Skin of body (tissue), 2 donors: ENCODE measurements around the gene ZNF532. TPM values are rescaled to one million over a fixed set of nuclear protein-coding genes. Genes with fewer than 3 reads are reported as not detected.
"Not testable (repeated sequence)": the region's sequence is repeated elsewhere in the genome, so short reads cannot be mapped to it uniquely, and the experiment has no call there.

Experiments used
- DNase-seq: peaks from one replicate; lab custom pipeline; 2025; lab: John Stamatoyannopoulos, UW
- total RNA-seq: library from RNA; depleted of rRNA; stranded (reverse); fragments of >200 nt; gene quantifications from one replicate; pipeline ENCODE4 v1.2.3, GENCODE V29; 2014

ZNF532 gene
- total RNA-seq, 1 donor from 2014 or later: 82.8 TPM

DNA sequence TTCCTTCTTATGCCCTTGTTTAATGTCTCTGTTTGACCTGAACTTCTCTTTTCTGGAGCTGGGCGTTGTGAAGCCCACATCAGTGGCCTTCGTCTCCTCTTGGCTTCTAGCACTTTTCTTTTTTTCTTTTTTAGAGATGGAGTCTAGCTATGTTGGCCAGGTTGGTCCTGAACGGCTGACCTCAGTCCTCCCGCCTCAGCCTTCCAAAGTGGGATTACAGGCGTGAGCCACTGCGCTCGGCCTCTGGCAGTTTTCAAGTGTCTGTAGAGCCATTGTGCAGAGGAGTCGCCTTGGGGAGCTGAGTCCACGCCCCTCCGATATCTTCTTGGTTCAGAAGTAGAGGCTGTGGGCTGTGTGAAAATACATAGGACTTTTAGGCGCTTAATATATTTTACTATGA is 36.5 kb downstream of the ZNF532 start:
- no peak for DNase-seq

DNA sequence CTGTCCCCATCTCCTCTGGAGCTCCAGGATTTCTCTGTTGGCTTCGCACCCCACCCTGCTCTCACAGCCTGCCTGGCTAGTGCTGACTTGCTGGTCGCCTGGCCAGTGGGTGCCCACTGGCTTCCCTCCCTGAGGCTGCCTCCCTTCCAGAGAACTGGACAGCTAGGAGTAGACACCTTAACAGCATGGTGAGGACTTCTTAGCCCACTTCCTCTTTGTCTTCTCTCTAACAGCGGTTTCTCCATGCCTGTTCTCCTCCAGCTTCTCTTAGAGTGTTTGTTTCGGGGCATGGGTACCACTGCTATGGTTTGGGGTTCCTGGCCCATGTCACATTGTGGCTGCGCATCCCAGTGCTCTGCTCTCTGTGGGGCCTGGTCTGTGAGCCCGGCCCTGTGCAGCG is 37.1 kb downstream of the ZNF532 start:
- DNase-seq: no peak

DNA sequence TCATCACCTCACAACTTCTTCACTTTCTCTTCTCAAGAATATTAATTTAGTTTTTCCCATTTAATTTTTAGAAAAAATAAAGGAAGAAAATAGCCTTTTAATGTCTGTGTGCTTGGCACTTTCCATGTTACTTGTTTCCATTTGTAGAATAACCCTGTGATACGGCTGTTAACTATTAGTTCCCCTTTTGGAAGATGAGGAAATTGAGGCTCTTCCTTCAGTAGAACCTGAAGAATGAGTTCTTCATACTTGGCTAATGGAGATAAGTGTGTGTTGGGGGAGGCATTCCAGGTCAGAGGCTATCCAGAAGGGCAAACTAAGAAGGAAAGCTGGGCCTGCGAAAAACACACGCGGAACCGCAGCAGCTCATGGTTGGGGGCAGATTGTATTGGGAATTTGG is 38.3 kb downstream of the ZNF532 start:
- no peak for DNase-seq

DNA sequence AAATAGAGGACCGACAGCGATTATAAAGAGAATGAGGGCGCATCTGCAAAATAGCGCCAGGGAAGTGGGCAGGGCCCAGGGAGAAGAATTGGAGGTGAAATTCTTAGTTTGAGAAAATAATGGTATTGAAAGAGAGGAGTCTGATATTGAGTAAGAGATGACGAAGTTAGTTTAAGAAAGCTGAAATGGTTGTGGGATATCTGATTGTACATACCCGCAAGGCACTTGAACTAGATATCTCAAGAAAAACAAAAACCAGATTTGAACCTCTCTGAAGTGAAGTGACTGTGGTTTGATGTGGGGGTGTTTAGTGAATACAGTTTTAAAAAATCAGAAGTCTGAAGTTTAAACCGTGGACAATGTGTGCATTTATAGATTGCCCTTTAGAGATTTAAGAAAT is 38.9 kb downstream of the ZNF532 start:
- DNase-seq: no peak

DNA sequence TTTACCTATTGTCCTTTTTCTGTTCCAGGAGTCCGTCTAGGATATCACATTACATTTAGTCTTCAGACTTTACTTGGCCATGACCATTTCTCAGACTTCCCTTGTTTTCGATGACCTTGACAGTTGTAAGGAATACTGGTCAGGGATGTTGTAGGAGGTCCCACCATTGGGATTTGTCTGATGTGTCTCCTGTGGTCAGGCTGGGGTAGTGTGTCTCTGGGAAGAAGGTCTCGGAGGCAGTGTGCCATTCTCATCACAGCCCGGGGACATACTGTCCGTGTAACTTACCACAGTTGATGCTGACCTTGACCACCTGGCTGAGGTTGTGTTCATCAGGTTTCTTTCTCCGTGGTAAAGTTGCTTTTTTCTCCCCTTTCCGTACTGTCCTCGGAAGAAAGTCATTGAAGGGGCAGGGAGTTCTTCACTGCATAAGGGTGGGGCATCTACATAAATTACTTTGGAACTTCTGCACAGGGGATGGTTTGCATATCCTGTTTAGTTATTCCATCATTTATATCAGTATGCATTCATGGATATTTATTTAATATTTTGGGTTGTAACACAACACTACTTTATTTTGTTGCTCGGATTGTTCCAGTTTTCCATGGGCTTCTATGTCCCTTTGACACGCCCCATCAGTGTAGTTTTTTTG is 41.2 kb downstream of the ZNF532 start:
- DNase-seq: no peak

DNA sequence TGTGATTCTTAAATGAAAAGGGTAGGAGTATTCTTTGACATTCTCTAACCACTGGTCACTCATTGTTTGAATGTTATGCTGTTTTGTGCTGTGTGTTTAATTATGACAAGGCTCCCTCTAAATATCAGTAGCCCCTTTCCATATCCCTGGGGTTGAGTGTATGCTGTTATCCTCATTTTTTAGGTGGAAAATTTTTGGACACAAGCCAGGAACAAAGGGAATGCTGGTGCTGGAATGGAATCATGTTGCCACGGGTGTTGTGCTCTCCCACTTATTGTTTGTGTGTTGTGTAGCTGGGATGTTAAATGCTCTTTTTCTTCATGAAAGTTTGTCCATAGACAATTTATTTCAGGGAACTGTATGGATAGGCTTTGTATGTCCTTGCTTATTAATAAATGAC is 43.3 kb downstream of the ZNF532 start:
- no peak for DNase-seq

DNA sequence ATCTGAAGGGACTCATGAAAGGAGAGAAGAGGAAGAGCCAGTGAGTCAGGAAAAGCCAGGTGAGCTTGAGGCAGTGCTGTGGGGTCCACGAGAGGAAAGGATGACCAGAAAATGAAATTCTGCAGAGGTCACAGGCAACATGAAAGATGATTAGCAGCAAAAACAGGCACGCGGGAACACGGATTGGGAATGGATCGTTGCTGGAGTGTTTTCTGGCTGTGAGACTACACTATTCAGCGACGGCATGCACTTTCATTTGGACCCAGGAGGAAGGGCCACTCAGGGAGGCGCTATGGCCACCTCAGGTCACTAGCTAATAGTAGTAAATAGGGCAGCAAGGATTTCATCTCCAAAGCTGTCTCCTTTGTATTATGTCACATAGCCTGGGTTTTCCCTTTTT is 44.8 kb downstream of the ZNF532 start:
- no peak for DNase-seq

DNA sequence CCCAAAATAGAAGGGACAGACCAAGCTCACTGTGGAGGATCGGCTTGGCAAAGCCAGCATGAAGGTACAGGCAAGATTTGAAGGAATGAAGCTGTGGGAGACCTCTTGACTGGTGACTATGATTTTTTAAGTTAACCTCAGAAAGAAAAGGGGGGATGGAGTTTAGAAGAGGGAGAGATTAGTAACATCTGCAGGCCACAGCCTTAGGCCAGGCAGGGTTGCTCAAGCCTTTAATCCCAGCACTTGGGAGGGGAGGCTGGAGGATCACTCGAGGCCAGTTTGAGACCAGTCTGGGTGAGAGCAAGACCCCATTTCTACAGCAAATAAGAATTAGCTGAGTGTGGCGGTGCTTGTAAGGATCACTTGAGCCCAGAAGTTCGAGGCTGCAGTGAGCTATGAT is 46.6 kb downstream of the ZNF532 start:
- DNase-seq: no peak

DNA sequence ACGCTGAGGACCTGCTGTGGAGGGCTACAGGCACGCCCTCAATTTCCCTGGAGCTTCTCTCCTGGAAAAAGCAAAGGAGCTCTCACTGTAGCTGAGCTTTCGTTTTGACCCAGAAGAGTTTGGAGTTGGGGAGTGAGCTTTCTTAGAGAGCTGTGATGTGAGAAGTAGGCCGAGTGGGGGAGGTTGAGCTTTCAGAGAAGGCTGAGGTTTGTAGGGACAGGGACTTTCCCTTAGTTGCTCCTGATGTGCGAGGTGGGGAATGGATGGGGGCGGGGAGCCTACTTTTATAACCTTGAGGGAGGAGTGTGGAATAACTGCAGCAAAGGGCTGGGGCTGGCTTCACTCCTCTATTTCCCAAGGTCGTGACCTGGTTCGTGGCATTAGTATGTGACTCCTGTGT is 47.1 kb downstream of the ZNF532 start:
- no peak for DNase-seq

DNA sequence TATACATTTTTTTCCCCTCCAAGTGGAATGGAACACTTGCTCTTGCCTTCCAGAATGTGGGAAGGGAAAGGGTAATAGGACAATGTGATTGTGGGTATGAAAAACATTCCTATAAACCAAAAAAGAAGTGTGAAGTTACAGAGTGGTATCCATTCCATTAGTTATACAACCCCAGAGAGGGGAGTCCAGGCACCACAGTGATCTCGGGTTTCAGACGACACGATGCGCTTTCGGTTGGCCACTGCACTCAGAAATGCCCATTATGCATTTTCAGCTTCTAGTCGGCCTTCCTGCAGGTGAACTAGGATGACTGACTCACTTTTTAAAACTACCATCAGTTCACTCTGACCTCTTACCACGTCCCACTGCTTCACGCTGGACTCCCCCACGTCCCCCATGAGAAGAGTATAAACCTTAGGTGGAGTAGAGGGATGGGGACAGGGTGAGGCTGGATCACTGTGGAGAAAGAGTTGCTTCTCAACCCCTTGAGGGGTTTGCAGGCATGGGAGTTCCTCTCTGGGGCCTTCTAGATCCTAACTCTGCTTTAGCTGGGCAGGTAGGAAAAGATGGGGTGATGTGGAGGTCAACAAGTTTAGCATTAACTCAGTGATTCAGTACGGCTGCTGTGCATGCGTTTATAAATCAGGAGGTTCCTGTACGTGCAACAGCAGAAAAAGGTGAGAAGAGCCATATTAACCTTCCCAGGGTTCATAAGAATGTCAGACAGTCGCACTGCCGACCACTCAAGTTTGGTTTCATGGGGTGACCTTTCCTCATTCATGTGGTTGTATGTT is 50.5 kb downstream of the ZNF532 start:
- DNase-seq: no peak

DNA sequence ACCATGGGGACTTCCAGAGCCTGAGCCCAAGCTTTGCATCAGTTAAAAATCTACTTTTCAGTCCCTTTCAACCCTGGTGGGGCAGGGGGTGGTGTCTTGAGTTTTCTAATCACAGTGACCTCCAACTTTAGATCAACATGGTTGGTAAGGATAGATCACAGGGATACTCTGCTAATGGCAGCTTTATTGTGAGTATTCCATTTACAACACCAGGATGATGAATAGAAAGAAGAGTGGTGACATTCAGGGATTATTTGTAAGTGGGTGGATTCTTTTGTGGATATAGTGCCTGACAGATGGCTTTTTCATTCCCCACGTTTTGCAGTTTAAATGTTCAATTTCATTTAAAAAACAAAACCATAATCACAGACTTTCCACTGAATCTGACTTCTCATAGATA is 51.3 kb downstream of the ZNF532 start:
- DNase-seq: no peak

DNA sequence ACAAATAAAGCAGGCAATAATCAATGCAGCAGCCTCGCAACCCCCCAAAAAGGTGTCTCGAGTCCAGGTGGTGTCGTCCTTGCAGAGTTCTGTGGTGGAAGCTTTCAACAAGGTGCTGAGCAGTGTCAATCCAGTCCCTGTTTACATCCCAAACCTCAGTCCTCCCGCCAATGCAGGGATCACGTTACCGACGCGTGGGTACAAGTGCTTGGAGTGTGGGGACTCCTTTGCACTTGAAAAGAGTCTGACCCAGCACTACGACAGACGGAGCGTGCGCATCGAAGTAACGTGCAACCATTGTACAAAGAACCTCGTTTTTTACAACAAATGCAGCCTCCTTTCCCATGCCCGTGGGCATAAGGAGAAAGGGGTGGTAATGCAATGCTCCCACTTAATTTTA is 55.3 kb downstream of the ZNF532 start:
- not testable (repeated sequence) for DNase-seq

DNA sequence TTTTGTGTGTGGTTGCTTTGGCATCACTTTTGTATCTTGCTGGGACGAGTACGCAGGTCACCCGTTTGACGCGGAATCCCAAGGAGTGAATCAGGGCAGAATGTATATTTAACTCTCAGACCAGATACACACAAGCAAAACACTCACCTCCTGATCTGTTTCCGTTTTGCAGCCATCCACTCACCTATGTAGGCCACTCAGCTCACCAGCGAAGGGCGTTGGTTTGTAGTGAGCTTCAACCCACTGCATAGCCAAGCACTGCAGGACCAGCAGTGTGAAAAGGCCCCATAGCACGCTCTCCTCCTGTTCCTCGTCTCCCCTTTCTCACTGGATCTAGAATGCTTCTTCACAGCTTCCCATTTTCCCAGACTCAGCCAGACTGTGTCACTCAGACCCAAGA is 58.3 kb downstream of the ZNF532 start:
- DNase-seq: no peak

DNA sequence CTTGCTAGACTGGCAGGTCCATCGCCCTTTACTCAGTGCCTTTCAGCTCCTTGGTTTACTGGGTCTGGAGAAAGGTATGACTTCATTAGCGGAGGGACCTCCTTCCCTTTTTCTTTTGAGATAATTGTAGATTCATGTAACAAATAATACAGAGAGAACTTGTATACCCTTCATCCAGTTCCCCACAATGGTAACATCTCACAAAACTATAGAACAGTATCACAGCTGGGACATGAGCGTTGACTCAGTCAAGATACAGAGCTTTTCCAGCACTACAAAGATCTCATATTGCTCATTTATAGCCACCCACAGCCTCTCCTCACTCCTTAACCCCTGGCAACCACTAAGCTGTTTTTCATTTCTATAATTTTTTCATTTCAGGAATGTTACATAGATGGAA is 59.8 kb downstream of the ZNF532 start:
- no peak for DNase-seq

DNA sequence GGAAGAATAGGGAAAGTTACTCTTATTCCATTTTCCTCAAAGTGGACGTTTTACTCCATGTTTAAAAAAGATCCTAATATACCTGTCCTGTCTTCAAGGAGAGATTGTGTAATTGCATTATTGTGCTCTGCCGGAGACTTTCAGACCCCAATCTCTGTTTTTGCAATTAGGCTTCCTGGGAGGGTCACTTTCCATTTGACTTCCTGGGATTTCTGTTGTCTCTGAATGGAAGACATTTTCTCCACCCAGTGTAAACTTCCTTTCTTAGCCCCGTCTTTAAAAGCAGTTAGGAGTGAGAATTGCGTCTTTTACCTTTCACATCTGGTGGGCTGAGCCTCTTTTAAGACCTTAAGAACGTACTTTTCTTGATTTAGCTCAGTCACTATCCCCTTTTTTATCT is 63.0 kb downstream of the ZNF532 start:
- no peak for DNase-seq

DNA sequence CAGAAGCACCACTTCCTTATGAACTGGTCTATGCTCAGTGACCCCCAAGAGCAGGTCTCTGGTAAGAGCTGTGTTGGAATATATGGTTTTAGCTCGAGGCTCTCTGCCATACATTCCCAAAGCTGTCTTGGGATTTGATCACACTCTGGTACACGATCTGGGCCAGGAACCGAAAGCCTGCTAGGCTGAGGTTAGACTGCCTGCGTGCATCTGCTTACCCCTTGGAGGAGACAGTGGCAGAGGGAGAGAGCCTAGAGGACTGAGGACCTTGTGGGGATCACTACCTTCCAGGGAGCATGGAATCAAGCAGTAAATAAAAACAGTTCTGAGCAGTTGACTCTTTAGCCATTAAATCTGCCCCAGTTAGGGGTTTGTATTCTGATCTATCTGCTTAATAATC is 63.7 kb downstream of the ZNF532 start:
- no peak for DNase-seq

DNA sequence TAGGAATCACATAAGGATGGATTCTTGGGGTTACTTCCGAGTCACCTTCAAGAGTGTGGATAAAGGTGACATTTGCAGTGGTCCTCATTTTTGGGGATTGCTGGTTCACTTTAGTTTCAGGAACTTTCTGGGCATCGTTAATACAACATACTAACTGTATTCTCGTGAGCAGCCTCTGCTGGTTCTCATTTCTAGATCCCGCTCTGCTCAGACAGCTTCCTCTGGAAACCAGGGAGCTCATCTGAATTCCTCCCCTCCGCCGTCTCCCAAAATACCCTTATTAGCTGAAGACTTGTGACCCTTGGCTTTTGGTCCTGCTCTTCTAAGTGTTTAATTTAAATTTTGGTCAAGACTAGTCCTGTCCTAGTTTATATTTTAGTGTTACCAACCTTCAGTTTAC is 64.5 kb downstream of the ZNF532 start:
- DNase-seq: no peak

DNA sequence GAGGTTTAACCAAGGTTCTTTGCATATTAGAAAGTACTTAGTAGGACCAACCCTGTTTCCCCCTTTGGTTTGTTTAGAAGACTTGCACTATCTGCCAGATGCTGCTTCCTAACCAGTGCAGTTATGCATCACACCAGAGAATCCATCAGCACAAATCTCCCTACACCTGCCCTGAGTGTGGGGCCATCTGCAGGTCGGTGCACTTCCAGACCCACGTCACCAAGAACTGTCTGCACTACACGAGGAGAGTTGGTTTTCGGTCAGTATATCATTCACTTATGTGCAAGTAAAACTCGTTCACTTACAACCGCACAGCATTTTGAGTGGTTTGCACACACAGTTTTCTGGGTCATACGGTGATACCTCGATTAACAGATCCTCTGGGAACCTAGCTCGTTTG is 69.7 kb downstream of the ZNF532 start:
- DNase-seq: no peak

DNA sequence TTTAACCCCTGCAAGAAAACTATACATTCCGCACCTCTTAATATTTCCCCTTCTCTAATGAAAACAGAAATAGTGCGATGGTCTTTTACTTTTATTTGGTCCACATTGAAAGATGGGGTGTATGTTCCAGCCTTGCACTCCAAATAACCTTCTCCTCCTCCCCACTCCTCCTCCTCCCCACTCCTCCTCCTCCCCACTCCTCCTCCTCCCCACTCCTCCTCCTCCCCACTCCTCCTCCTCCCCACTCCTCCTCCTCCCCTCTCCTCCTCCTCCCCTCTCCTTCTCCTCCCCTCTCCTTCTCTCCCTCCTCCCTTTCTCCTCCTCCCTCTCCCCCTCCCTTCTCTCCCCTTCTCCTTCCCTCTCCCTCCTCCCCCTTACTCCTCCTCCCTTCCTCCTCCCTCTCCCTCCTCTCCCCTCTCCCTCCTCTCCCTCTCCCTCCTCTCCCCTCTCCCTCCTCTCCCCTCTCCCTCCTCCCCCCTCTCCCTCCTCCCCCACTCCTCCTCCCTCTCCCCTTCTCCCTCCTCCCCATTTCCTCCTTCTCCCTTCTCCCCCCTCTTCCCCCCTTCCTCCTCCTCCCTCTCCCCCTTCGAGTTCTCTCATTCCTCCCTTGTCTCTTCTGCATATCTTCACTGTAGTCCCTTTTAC is 70.4 kb downstream of the ZNF532 start:
- no peak for DNase-seq

DNA sequence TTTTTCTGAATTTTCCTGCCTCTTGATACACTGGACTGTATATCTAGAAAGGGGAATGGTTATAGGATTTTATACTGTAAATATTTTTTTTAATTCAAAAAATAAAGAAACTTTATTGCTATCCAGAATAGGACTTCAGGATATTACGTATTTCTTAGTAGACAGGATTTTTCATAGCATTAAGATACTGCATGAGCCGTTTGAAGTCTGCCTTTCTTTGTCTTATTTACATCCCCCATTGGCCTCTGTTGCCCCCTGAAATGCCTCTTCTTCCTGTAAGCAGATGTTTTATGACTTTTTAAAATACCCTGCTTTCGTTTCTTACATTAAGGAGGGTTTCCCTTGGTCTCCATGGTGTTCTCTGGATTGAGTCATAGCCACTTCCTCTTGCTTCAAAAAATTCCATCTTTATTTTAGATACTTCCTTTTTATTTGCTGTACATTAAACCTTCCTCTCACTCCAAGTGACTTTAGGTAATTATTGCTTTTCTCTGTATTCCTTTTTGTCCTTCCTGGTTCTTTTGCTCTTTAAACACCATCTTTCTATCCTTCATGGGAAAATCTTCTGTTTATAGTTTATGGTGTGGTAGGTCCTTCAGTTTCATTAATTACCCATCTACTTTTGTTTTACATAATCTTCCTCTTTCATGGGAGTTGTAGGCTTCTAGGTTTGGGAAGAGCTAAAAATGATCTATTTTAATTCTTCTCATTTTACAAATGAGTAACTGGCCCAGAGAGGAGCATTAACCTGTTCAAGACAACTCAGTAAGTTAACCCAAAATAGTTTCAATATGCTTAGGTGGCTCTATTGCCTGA is 72.6 kb downstream of the ZNF532 start:
- peak; percentile 15 for DNase-seq

DNA sequence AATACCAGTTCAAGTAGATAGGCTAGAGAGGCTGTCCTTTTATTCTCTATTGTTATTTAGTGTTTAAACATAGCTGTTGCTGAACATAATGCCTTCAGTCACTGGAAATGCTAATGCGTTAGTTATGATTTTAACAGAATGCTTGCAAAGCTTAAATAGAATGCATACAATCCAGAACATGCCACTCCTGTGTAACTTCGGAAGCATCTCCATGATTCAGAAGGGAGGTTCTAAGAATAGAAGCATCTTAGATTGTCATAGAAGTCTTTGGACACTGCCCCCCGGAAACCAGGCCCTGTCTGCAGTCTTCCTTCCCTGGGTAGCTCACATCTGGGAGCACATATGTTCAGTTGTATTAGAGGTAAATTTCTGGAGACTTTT is 73.2 kb downstream of the ZNF532 start:
- no peak for DNase-seq
